OCI-M2 (cell line): ENCODE measurements around the gene NME7.
"Not testable (repeated sequence)": the region's sequence is repeated elsewhere in the genome, so short reads cannot be mapped to it uniquely, and the experiment has no call there.

Experiments used
- DNase-seq: peaks from one replicate; lab custom pipeline; 2025; ENCODE audit not compliant: unreplicated experiment; lab: John Stamatoyannopoulos, UW

The NME7 gene

DNA sequence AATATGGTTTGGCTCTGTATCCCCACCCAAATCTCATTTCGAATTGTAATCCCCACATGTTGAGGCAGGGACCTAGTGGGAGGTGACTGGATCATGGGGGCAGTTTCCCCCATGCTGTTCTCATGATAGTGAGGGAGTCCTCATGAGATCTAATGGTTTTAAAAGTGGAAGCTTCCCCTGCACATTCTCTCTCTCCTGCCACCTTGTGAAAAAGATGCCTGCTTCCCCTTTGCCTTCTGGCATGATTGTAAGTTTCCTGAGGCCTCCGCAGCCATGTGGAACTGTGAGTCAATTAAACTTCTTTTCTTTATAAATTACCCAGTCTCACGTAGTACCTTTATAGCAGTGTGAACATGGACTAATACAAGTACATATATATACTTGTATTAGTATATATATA, 25.5 kb downstream of the NME7 start:
- DNase-seq: not testable (repeated sequence)

GRCh38 chr1:169340882-169341281, 26.7 kb downstream of the NME7 start:
- DNase-seq: no peak

DNA sequence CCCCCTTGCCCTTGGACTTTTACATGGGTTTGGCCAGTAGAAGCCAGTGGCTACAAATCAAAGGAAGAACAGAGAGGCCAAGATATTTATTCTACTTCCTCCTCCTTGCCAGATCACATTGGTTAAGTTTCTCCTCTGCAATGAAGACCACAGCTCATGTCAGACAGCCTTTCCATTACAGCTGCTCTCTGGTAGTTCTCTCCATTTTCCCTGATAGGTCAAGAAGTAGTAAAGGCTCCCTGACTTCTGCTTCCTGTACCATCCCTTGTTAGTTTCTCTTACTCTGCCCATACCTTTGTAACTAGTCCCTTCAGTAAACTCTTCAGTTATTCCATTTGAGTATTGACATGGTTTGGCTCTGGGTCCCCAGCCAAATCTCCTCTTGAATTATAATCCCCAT, 27.8 kb downstream of the NME7 start:
- no peak for DNase-seq

GRCh38 chr1:169338617-169339016, 29.0 kb downstream of the NME7 start:
- DNase-seq: no peak

DNA sequence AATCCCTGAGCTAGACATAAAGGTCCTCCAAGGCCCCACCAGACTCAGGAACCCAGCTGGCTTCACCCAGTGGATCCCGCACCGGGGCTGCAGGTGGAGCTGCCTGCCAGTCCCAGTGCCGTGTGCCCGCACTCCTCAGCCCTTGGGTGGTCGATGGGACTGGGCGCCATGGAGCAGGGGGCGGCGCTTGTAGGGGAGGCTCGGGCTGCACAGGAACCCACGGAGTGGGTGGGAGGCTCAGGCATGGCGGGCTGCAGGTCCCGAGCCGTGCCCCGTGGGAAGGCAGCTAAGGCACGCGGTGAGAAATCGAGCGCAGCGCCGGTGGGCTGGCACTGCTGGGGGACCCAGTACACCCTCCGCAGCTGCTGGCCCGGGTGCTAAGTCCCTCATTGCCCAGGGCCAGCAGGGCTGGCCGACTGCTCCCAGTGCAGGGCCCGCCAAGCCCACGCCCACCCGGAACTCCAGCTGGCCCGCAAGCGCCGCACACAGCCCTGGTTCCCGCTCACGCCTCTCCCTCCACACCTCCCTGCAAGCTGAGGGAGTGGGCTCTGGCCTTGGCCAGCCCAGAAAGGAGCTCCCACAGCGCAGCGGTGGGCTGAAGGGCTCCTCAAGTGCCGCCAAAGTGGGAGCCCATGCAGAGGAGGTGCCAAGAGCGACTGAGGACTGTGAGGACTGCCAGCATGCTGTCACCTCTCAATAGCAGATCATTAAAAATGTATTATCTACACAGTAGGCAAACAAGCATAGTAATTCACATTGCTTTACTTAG, 30.5 kb downstream of the NME7 start:
- not testable (repeated sequence) for DNase-seq

DNA sequence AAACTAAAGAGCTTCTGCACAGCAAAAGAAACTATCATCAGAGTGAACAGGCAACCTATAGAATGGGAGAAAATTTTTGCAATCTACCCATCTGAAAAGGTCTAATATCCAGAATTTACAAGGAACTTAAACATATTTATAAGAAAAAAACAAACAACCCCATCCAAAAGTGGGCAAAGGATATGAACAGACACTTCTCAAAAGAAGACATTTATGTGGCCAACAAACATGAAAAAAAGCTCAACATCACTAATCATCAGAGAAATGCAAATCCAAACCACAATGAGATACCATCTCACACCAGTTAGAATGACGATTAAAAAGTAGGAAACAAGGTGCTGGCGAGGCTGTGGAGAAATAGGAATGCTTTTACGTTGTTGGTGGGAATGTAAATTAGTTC, 32.9 kb downstream of the NME7 start:
- not testable (repeated sequence) for DNase-seq

DNA sequence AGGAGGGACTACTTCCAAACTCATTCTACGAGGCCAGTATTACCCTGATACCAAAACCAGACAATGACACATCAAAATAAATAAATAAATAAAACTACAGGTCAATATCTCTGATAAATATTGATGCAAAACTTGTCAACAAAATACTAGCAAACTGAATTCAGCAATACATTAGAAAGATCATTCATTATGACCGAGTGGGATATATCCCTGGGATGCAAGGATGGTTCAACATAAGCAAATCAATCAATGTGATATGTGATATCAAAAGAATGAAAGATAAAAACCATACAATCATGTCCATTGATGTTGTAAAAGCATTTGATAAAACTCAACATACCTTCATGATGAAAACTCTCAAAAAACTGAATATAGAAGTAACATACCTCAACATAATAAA, 36.7 kb downstream of the NME7 start:
- DNase-seq: no peak

GRCh38 chr1:169329383-169329782, 38.2 kb downstream of the NME7 start:
- DNase-seq: no peak

- DNase-seq: no peak
Observed at GRCh38 chr1:169327875-169328274, 39.7 kb downstream of the NME7 start.

DNA sequence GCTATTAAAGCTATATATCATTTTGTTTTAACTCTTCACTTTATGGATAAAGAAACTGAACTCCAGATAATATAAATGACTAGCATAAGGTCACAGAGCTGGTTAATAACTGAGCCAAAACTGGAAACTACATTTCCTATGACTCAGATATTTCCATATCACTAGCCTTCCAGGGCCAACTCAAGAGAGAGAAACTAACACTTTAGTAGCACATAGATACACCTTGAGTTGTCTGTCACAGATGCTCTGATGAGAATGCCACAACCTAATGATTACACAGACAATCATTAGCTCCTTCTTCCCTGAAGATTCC, 40.7 kb downstream of the NME7 start:
- DNase-seq: no peak

- DNase-seq: no peak
Observed at GRCh38 chr1:169326261-169326955, 41.2 kb downstream of the NME7 start.

- no peak for DNase-seq
Observed at GRCh38 chr1:169325117-169325516, 42.5 kb downstream of the NME7 start.

- DNase-seq: no peak
Observed at GRCh38 chr1:169322138-169322537, 45.5 kb downstream of the NME7 start.

- no peak for DNase-seq
Observed at GRCh38 chr1:169321539-169321938, 46.1 kb downstream of the NME7 start.

GRCh38 chr1:169318536-169319244, 48.9 kb downstream of the NME7 start:
- no peak for DNase-seq

DNA sequence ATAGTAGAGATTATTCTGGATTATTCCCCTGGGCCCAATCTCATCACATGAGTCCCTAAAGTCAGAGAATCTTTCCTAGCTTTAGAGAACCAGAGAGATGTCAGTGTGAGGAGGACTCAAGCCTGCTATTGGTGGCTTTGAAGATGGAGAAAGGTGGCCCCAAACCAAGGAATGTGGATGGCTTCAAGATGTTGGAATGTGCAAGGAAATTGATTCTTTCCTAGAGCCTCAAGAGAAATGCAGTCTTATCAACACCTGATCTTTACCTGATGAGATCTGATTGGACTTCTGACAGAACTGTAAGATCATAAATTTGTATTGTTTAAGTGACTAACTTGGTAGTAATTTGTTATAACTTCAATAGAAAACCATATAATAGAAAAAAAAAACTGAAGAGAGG, 51.0 kb downstream of the NME7 start:
- no peak for DNase-seq

DNA sequence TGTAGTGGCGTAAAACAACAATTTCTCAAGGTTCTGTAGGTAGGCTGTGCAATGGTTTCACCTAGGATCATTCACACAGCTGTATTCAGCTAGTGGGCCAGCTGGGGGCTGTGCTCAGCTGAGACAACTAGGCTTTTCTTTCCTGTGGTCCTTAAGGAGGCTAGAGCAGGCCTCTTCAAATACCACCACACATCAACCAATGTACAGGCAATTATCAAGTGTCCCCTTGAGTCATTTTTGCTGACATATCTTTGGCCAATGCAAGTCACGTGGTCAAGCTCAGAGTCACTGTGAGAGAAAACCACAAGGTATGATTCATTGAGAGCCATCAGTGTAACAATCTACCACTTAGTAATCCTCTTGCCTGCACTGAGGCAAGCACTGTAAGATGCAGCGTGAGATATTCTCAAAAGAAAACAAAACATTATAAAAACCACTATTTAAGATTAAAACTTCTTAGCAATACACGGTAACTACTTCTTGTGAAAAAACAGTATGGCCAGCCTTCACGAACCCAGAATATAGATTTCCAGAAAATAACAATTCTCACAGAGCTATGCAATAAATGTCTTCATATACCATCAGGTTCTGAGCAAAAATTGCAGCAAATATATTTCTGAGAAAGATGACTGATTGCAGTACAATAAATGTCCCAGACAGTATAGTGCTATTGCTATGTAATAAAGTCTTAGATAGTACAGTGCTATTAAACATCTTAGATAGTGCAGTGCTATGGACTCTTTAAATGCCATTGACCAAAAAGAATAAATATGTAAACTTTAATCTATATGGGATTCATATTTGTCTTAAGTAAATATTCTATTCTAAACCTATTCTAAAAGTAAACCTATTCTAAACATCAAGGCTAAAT, 55.3 kb downstream of the NME7 start:
- peak; percentile 20 for DNase-seq

DNA sequence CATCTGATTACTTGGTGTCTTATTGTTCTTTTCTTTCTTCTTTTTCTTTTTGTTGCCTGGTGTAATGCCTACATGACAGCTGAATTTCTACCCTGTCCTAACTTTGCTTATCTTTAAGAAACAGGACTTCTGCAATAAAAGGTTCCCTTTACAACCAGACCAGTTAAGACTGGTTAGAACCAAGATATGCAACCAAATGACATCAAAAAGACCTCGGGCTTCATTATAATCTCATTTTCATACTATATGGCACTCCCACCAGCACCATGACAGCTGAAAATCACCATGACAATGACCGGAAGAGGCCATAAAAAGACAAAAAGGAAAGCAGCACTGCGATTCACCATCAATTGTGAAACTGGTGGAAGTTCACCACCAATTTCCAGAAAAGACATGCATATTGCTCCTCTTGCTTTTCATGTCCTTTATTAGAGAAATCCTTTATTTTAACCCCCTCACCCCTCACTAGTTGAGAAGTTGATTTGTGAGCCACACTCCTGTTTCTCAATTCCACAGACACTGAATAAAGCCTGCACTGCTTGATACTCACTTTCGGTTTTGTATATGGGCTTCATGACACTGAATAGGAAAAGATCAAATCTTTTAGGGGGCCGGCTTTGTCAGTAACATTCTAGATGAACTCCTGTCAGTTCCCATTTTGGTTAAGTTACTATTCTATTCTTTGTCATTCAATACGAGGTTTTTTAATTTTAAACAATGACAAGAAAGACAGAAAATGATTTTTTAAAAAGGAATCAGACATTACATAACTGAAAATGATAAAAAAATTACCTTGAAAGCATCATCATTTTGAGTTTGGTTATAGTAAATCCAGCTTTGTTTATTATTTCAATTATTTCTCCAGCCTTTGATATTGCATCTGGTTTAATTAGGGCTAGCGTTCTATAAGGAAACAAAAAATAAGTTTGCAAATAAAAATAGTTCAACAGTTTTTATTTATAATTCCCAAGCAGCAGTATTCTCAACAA, 58.1 kb downstream of the NME7 start:
- peak; percentile 36 for DNase-seq

GRCh38 chr1:169308313-169309039, 59.1 kb downstream of the NME7 start:
- no peak for DNase-seq
